GM21447 (cell line): ENCODE measurements around the gene TBCCD1.

Experiments
- ATAC-seq: cut with Tn5 transposase; IDR thresholded peaks from one replicate; pipeline ENCODE4 v1.9.1; 2021; ENCODE audit not compliant: unreplicated experiment

The TBCCD1 gene

GRCh38 chr3:186567072-186567921 lies at the start of gene TBCCD1:
Gene TBCCD1 (minus strand): TSS chr3:186567339. CDS start chr3:186564329, 3,010 bp downstream.
- ATAC-seq = peak; percentile 37

DNA sequence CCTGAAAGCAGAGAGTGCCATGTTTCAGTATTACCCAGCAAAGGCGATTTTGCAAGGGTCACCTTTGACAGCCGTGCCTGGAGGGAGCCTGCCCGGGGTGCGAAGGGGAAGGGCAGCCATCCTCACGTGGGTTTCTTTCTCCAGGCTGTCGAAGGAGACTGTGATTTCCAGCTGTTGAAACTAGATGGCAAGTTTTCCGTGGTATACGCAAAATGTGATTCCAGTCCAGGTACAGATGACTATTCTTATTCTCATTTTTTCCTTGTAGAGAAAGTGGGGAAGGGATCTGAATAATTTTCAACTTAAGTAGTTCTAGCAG lies 49.1 kb upstream of the TBCCD1 start:
- ATAC-seq = no peak

DNA sequence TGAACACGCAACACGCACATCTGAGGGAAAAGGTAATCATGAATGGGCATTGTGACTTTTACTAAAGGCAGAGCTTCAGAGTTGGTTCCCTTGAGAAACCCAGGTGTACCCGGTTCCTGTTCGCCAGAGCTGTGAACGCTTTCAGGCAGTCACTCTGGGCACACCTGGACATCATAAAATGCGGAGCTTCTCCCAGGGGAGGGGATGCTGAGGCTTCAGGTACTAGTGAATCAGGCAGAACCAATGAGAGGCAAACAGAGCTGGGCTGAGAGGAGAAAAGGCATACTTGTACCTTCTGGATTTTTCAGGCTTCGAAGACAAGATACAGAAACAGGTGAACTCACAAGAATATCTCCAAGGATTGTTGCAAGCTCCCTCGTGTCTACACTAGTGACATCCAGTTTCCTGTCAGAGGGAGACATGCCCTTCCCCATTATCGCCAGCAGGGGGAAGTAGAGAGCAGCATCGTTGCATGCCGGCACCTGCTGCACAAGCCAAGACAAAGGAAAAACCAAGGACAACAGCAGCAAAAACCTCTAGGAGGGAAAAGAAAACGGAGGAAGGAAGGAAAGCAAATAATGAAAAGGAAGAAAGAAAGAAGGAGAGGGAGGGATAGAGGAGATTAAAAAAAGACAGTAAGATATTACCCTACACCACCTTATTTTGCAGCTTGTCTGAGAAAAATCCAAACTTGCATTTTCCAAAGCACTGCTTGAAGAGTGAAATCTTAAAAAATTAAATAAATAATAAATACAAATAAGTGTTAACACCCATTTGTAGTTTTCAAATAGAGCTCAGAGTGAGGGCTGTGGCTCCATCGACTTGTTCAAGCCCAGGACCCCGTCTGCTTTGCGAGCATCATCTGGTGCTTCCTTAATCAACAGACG lies 47.7 kb upstream of the TBCCD1 start:
- peak; percentile 42 for ATAC-seq

- ATAC-seq = no peak
Measured at GRCh38 chr3:186614266-186614596, 47.1 kb upstream of the TBCCD1 start.

DNA sequence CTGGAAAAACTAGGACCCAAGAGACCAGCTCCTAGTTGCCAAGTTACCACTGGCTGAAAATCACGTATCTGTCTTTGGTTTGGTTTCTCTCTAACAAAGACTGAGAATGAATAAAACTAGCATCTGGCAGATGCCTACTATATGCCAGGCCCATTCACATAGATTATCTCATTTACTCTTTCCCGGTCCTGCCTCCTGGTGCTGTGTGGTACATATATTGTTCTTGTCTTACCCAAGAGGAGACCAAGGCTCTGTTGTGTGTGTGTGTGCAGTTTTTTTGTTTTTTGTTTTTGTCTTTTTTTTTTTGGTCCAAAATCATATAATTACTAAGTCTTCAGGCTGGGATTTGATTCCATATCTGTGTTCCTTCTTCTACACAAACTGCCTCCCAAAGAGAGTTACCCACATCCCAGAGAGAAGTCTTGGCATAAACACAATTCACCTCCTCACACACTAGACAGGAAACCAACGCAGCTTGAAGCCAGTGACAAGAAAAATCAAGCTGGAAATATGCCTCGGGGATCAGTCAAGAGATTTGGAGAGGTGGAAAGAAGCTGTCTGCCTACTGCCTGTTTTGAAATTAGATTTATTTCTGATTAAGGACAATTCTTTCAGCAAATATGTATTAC lies 46.6 kb upstream of the TBCCD1 start:
- no peak for ATAC-seq

GRCh38 chr3:186612721-186613636 lies 45.8 kb upstream of the TBCCD1 start, which contains the start of gene AHSG:
Gene AHSG (plus strand): TSS chr3:186613060. CDS start chr3:186613142, 82 bp downstream.
- ATAC-seq = no peak

DNA sequence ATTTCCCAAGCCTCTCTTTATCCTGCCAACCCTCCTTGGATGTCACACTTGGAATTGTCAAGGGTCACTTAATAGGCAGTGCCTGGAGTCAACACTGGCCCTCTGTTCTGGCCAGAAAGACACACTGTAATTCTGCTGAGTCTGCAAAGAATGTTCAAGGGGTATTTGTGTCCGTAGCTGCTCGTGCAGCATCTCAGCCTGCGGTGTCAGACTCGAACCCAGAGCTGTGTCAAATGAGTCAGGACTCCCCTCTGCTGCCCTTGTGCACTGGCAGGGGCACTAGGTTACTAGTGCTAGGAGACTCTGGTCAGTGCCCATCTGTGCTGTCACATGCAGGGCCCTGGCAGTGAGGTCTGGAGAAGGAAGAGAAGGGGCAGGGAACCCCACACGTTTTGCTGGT lies 44.9 kb upstream of the TBCCD1 start:
- ATAC-seq = no peak

DNA sequence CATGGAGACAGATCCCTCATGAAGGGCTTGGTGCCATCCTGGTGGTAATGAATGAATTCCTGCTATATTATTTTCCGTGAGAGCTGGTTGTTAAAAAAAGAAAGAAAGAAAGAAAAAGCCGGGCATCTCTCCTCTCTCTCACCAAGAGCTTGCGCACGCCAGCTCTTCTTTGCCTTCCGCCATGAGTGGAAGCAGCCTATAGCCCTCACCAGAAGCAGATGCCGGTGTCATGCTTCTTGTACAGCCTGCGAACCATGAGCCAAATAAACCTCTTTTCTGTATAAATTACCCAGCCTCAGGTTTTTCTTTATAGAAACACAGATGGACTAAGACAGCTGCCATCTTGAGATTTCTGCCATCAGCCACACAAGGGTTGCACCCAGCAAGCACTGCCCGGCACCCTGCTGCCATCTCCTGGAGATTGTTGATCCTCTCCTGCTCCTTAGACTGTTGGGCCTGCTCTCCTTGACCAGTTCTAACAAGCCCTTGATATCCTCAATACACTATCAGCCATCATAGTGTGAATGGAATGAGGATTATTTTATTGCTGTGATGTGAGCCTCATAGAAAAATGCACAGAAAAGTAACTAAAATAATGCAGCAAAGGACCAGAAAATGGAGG lies 42.2 kb upstream of the TBCCD1 start:
- no peak for ATAC-seq

GRCh38 chr3:186608624-186609215 lies 41.6 kb upstream of the TBCCD1 start:
- ATAC-seq = no peak

GRCh38 chr3:186605561-186606545 lies 38.7 kb upstream of the TBCCD1 start:
- no peak for ATAC-seq

DNA sequence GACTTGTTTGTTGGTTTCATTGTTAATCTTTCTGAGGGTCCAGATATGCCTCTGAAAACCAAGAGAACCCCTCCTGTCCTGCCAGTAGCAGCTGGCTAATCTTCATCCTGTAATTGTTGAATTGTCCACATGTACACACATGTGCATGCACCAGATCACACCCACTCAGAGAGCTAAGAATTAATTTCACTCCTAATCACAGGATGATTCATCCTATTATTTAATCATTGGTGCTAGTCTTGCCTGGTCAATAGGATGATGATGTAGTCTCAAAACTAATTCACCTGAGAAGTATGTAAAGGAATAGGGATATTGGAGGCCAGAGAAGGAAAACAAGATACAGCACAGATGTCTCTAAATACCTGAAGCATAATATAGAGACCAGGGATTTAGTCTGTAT lies 37.9 kb upstream of the TBCCD1 start:
- no peak for ATAC-seq

DNA sequence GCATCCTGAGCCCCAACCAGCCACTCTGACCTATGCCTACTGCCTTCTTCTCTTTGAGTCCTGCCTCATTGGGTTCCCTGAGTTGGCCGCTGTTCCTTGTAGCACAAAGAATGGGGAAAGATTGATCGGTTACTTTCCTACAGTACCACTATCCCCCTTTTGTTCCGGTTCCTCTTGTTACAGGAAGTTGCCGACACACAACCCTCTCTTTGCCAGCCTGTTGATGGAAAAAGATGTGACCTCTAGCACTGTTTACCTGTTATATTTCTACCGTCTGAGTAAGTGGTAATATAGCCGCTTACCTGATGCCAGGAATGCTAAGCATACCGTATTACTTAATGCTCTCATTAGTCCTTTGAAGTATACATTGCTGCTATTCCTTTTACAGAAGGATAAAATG lies 36.0 kb upstream of the TBCCD1 start:
- no peak for ATAC-seq

DNA sequence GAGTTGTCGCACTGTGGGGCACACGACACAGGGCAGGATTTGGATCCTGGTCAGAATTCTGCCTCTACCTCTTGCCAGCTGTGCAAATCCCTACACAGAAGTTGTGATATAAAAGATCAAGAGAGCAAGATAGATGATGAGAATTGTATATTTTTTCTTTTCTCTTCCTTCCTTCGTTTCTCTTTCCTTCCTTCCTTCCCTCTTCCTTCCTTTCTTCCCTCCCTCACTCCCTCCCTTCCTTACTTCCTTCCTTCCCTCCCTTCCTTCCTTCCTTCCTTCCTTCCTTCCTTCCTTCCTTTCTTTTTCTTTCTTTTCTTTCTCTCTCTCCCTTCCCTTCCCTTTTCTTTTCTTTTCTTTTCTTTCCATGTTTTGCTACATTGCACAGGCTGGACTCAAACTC lies 33.8 kb upstream of the TBCCD1 start:
- ATAC-seq = no peak

GRCh38 chr3:186599785-186600166 lies 32.6 kb upstream of the TBCCD1 start:
- ATAC-seq = no peak

GRCh38 chr3:186599142-186599784 lies 32.1 kb upstream of the TBCCD1 start:
- ATAC-seq = no peak

- no peak for ATAC-seq
Measured at GRCh38 chr3:186598794-186599141, 31.6 kb upstream of the TBCCD1 start.

GRCh38 chr3:186598108-186598784 lies 31.1 kb upstream of the TBCCD1 start:
- no peak for ATAC-seq
